Measurements from ENCODE around the gene HOMER1.
"Not testable (repeated sequence)": the region's sequence is repeated elsewhere in the genome, so short reads cannot be mapped to it uniquely, and the experiment has no call there.

The HOMER1 gene

GRCh38 chr5:79386679-79387078 lies 127.3 kb downstream of the HOMER1 start:
- DNase-seq: no peak
- TF ChIP-seq CTCF (IDR thresholded peaks at IDR 0.05; ENCODE audit: low read depth, low read length): no peak

DNA sequence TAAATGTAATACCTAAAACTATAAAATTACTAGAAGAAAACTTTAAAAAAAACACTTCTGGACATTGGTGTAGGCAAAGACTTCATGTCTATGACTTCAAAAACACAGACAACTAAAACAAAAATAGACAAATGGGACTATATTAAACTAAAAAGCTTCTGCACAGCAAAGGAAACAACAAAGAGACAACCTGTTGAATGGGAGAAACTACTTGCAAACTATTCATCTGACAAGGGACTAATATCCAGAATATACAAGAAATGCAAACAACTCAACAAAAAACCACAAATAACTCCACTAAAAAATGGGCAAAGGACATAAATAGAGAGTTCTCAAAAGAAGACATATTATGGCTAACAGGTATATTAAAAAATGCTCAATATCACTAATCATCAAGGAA lies 128.8 kb downstream of the HOMER1 start:
- not testable (repeated sequence) for H3K4me3 ChIP-seq (ENCODE audit: low read depth, low read length); H3K4me1 ChIP-seq; H3K36me3 ChIP-seq; DNase-seq; H3K9me3 ChIP-seq; H3K27me3 ChIP-seq

More at GRCh38 chr5:79386679-79387078, 127.3 kb downstream of the HOMER1 start:
- Histone ChIP-seq H3K4me1 (no peaks in the 10 kb centered on the region), H3K9me3 (no peaks in the 10 kb centered on the region), H3K4me3 (ENCODE audit: low read depth, low read length) (no peak overlapping the region), H3K27me3 (peaks cover 6% of the 10 kb centered on the region), H3K36me3 (no peaks in the 10 kb centered on the region)

GRCh38 chr5:79378510-79379186 lies 135.3 kb downstream of the HOMER1 start:
- Histone ChIP-seq H3K9me3 (no peaks in the 10 kb centered on the region; the same call in 1 of the 2 replicates), H3K27me3 (no peaks in the 10 kb centered on the region; the same call in 1 of the 2 replicates), H3K4me1 (no peaks in the 10 kb centered on the region), H3K36me3 (no peaks in the 10 kb centered on the region), H3K4me3 (ENCODE audit: low read depth, low read length) (no peak overlapping the region)
- no peak for DNase-seq
- TF ChIP-seq CTCF (IDR thresholded peaks at IDR 0.05; ENCODE audit: low read depth, low read length): no peak

DNA sequence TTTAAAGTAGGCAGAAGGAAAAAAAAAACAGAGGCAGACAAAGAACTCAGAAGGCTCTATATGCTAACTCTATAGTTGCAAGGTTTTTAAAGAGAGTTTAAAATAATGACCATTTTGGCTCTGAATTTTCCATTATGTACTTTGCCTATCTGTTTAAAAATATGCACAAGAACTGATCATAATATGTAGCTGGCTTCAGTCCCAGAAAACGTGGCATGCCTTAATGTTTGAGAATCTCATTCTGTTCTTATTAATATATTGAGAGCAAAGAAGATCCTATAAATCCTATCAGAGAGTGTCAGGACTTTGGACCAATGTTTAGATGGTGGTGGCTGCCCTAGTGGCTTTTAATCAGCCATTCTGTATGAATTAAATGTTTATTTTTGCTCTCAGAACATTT lies 156.5 kb downstream of the HOMER1 start:
- no peak for DNase-seq
- no peaks in the 10 kb centered on the region for H3K4me1 ChIP-seq
- H3K9me3 ChIP-seq: no peaks in the 10 kb centered on the region
- no peak for TF ChIP-seq CTCF (IDR thresholded peaks at IDR 0.05; ENCODE audit: low read depth, low read length)
- no peak overlapping the region for H3K4me3 ChIP-seq (ENCODE audit: low read depth, low read length)
- H3K36me3 ChIP-seq: no peaks in the 10 kb centered on the region
- no peaks in the 10 kb centered on the region for H3K27me3 ChIP-seq

GRCh38 chr5:79349881-79350280 lies 164.1 kb downstream of the HOMER1 start:
- Histone ChIP-seq H3K4me3 (ENCODE audit: low read depth, low read length) (no peak overlapping the region), H3K4me1 (no peaks in the 10 kb centered on the region), H3K36me3 (no peaks in the 10 kb centered on the region), H3K9me3 (no peaks in the 10 kb centered on the region), H3K27me3 (no peaks in the 10 kb centered on the region; the same call in 1 of the 2 replicates)
- DNase-seq: no peak
- TF ChIP-seq CTCF (IDR thresholded peaks at IDR 0.05; ENCODE audit: low read depth, low read length): no peak

- no peak overlapping the region for H3K4me3 ChIP-seq (ENCODE audit: low read depth, low read length)
- H3K27me3 ChIP-seq: no peaks in the 10 kb centered on the region; the same call in 1 of the 2 replicates
- no peak for TF ChIP-seq CTCF (IDR thresholded peaks at IDR 0.05; ENCODE audit: low read depth, low read length)
- no peaks in the 10 kb centered on the region for H3K4me1 ChIP-seq
- no peak for DNase-seq
- H3K9me3 ChIP-seq: no peaks in the 10 kb centered on the region
- no peaks in the 10 kb centered on the region for H3K36me3 ChIP-seq
Observed at GRCh38 chr5:79349047-79349446, 164.9 kb downstream of the HOMER1 start.
